ENCODE measurements around the gene TARBP2.

GRCh38 chr12:53483225-53483978 is 17.7 kb upstream of the TARBP2 start:
- TF ChIP-seq CSDC2 (CRISPR knock-in tag; IDR thresholded peaks at IDR 0.05) (no peak), POU6F1 (CRISPR knock-in tag; IDR thresholded peaks at IDR 0.05; ENCODE audit: borderline replicate concordance, low read depth) (no peak), ESRRG (CRISPR knock-in tag; IDR thresholded peaks at IDR 0.05) (no peak), CREB5 (CRISPR knock-in tag; IDR thresholded peaks at IDR 0.05; ENCODE audit: low read depth) (no peak), ZFP3 (CRISPR knock-in tag; IDR thresholded peaks at IDR 0.05) (no peak)

All from SK-N-SH treated with all-trans-retinoic acid at 6 μM for 48 hours (cell line).